COR-L47 (cell line): Measurements from ENCODE around the gene FAAP20.
"Not testable (repeated sequence)": the region's sequence is repeated elsewhere in the genome, so short reads cannot be mapped to it uniquely, and the experiment has no call there.

Source experiments
- DNase-seq: peaks from one replicate; lab custom pipeline; 2025; lab: John Stamatoyannopoulos, UW

FAAP20 gene

DNA sequence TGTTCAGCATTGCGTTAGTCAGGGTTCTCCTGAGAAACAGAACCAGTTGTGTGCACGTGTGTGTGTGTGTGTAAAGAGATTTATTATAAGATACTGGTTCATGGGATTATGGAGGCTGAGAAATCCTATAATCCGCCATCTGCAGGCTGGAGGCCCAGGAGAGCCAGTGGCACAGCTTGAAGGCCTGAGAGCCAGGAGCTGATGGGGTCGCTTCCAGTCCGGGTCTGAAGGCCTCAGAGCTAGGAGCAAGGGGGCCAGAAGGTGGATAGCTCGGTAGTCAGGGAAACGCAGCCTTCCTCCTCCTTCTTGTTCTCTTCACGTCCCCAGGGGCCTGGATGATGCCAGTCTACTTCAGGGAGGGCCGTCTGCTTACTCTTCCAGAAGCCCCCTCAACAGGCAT is 37.7 kb downstream of the FAAP20 start:
- DNase-seq = no peak

DNA sequence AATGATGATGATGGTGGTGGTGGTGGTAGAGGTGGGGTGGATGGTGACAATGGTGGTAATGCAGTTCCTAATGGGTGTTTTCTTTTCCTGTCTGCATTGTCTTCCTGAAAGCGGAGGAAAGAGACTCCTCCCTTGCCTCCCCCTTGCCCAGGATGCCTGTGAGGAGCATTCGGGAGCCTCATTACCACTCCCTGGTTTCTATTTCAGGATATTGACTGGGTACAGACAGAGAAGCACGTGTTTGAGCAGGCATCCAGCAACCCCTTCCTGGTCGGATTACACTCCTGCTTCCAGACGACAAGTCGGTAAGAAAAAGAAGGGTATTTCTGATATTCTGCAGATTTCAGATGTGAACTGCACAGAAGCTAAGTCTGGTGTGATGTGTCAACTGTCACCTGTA is 38.8 kb downstream of the FAAP20 start:
- no peak for DNase-seq

DNA sequence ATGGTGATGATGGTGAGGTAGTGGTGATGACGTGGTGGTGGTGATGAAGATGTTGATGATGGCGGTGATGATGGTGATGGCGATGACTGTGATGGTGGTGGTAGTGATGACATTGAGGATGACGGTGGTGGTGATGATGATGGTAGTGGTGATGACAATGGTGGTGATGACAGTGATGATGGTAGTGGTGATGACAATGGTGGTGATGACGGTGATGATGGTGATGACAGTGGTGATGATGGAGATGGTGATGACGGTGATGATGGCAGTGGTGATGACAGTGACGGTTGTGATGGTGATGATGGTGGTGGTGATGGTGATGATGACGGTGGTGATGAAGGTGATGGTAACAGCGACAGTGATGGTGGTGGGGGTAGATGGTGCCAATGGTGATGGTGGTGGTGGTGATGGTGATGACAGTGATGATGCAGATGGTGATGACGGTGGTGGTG is 39.4 kb downstream of the FAAP20 start:
- no peak for DNase-seq

DNA sequence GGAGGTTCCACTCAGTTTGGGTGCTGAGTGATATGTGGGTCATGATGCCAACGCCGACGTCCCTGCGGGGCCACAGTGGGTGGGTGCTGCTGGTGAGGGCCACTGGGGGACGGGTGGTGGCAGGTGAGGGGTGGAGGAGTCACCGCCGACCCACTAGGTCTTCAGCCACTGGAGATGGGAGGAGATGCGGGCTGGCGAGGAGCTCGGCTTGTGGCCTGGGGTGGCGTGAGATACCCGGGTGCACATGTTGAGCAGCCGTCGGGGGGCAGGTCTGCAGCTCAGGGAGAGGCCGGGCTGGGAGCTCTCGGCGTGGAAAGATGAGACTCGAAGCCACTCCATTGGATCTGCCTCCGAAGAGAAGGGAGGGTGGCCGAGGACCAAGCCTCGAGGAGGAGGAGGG is 40.5 kb downstream of the FAAP20 start:
- DNase-seq = no peak

DNA sequence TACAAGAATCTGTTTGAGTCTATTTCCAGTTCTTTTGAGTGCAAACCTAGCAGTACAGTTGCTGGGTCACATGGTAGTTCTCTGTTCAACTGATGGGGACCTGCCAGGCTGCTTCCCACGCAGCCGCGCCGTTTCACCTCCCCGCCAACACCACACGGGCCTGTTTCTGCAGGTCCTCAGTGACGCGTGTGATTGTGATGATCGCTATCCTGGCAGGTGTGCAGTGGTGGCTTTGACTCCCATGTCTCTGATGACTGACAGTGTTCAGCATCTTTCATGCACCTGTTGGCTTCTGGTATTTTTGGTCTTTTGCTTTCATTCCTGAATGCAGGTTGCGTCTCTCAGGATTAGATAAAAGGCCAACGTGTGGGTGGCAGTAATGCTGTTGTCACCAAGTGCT is 41.6 kb downstream of the FAAP20 start:
- no peak for DNase-seq

DNA sequence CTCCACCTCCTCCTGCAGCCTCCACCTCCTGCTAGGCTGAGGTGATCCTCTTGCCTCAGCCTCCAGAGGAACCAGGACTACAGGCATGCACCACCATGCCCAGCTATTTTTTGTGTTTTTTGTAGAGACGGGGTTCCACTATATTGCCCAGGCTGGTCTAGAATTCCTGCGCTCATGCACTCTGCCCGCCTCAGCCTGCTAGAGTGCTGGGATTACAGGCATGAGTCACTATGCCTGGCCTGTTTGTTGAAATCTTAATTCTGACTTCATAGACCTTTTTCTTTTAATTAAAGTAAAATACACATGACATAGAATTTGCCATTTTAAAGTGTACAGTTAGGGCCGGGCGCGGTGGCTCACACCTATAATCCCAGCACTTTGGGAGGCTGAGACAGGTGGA is 42.7 kb downstream of the FAAP20 start:
- DNase-seq = no peak

DNA sequence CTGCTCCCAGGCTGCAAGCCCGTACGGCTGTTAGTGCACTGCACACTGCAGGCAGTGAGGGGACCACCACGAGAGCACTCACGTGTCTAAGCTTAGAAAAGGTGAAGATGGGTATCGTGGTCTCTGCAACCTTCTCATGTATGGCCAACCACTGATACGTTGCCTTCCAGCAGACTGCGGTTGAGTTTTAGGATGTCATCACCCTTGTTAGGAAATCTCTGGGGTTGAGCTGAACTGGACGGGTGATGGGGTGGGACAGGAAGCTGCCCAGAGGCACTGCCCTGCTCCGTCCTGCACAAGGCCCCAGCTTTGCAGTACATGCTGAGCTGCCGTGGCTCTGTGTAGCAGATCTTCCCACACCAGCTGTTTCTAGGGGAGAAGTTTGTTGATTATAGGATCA is 43.3 kb downstream of the FAAP20 start:
- DNase-seq = no peak

DNA sequence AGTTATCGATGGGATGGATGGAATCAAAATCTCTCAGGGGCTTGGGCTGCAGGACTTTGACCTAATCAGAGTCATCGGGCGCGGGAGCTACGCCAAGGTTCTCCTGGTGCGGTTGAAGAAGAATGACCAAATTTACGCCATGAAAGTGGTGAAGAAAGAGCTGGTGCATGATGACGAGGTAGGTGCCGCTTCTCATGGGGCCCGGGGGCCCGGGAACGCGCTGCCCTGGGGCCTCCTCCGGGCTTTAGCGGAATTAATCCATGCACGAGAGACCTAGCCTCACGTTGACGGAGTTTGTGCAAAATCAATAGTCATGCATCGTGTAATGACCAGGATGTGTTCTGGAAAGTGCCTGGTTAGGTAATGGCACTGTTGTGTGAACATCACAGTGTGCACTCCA is 43.8 kb downstream of the FAAP20 start:
- DNase-seq = no peak

DNA sequence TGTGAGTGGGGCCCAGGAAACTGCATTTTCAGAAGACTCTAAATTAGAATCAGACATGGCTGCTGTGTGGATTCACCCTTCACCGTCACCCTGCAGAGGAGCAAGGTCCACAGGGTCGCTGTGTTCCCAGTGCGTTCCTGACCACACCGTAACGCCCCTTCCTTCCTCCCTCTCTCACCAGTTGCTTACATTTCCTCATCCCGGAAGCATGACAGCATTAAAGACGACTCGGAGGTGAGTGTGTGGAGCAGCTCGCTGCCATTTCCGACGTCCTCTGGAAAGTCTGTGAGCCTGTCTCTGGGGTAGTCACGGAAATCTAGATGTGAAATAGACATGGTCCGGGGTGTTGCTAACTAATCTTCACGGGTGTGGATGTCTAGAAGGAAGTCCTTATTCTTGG is 45.9 kb downstream of the FAAP20 start:
- DNase-seq = no peak

DNA sequence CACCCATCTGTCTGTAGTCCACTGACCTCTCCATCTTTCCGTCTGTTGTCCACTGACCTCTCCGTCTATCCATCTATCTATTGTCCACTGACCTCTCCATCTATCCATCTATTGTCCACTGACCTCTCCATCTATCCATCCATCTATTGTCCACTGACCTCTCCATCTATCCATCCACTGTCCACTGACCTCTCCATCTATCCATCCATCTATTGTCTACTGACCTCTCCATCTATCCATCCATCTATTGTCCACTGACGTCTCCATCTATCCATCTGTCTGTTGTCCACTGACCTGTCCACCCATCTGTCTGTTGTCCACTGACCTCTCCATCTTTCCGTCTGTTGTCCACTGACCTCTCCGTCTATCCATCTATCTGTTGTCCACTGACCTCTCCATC is 46.7 kb downstream of the FAAP20 start:
- DNase-seq = not testable (repeated sequence)

DNA sequence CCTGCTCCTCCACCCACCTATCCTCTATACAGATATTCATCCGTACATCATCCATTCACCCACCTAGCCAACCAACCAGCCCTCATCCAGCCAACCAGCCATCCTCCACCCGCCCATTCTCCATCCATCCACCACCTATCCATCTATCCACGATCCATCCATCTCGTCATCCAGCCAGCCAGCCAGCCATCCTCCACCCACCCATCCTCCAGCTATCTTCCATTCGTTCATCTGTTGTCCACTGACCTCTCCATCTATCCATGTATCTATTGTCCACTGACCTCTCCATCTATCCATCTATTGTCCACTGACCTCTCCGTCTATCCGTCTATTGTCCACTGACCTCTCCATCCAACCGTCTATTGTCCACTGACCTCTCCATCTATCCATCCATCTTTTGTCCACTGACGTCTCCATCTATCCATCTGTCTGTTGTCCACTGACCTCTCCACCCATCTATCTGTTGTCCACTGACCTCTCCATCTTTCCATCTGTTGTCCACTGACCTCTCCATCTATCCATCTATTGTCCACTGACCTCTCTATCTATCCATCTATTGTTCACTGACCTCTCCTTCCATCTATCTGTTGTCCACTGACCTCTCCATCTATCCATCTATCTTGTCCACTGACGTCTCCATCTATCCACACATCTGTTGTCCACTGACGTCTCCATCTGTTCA is 47.6 kb downstream of the FAAP20 start:
- DNase-seq = no peak

DNA sequence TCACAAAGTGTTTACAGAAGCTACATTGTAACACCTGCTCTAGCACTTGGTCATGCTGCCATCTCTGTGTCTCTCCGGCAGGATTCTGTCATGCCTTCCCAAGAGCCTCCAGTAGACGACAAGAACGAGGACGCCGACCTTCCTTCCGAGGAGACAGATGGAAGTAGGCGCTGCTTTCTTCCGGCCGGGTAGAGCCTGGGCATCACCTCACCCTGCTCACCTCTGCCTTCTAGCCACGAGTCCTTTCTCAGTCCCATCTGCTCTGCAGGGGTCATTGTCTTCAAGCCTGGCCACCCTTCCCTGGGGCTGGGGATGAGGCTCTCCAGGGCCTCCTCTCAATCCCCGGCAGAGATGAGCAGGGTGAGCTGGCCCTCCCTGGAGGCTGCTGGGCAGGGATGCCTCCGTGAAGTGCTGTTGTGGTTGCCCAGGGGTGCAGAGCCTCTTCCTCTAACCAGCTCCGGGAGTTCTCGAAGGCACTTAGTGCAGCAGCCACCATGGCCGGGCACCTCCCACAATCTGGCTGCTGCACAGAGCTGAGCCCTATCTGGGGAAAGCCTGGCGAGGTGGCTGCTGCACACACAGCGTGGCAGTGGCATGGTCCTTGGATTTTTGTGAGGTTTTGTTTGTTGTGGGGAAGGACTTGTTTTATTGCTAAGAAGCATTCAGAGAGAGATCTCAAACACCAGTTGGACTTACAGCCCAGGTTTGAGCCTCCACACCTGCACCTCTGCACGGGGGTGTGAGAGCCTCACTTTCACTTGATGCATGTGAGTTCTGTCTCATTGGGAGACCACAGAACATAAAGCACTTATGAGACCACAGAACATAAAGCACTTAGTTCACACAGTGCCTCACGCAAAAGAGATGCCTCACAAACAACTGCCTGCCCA is 48.4 kb downstream of the FAAP20 start:
- no peak for DNase-seq

DNA sequence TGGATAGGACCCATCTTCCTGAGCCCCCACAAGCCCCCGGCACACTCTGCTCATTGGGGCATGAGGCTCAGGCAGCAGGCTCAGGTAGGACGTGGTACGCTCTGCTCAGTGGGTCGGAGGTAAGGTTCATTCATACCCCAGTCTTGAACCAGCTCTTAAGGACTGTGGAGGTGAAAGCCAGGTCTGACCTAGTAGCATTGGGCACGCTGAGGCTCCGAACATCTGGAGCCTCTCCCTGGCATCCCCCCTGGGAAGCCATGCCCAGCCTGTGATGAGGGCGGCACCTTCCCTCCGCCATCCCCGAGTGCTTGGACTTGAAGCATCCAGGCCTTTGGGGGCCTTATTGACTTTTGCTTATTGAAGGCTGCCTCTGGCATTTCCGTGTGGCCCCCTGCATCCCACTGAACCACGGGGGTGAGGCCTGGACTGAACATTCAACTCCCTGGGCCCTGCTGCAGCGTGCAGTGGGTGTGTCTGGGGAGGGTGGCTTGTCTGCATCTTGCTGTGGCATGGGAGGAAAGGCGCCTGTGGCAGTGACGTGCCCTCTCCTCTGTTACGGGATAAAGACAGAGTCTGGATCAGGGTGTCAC is 50.0 kb downstream of the FAAP20 start:
- no peak for DNase-seq

DNA sequence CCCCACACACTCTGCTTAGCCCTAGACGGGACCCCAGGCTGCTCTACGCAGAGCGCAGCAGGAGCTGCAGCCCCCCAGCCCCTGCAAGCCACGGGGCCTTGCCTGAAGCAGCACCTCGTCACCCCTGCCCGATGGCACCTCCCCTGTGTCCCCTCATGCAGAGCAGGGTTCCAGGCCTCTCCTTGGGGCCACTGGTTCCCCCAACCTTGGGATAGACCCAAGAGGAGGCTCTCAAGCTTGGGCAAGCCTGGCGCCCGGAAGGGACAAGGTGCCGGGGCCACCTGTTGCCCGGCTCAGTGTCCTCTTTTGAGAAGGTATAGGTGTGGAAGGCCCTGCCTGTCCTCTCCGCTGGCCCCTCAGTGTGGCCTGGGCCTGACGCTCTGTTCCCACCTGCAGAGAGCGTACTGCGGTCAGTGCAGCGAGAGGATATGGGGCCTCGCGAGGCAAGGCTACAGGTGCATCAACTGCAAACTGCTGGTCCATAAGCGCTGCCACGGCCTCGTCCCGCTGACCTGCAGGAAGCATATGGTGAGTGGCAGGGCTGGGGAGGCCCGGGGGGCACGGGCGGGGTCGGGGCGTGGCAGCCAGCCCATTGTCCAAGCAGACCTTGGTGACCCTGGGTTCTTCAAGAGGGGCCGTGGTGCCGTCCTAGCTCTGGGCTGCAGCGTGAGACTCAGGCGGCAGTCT is 50.6 kb downstream of the FAAP20 start:
- no peak for DNase-seq

DNA sequence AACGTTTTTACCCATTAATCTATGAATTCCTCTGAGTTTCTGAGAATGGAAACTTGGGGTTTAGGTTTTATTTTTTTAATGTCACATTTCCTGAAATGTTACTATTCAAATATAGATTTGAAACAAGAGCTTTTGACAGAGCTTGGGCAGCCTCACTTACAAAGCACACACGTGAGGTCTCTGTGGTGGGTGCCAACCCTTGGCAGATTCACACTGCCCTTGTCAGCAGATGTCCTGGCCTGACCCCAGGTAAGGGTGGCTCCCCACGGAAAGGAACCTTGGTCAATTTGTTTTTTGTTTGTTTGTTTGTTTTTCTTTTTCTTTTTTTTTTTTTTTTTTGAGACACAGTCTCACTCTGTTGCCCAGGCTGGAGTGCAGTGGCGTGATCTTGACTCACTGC is 53.5 kb downstream of the FAAP20 start:
- no peak for DNase-seq
